Liver (tissue), 9 donors: ENCODE data around the gene RAB6B. TPM values are rescaled to one million over a fixed set of nuclear protein-coding genes. Genes with fewer than 3 reads are reported as not detected.

ENCODE experiments used
- DNase-seq: peaks from one replicate; pipeline ENCODE4 v3.0.0-alpha.2; 2017; ENCODE audit warnings: low spot score
- H3K27ac ChIP-seq, 2 donors: one replicate each; pipeline ENCODE4 v1.7.0; 2013; ENCODE audit warnings: inconsistent platforms in 2 of 2, low read length in 2 of 2, control low read depth in 1 of 2, low read depth in 1 of 2, mild to moderate bottlenecking in 1 of 2
- H3K27me3 ChIP-seq, 4 donors: one replicate each; pipeline versions ENCODE4 v1.6.1 to v1.7.0; 2013; ENCODE audit warnings: low read length in 3 of 4, inconsistent platforms in 1 of 4, mild to moderate bottlenecking in 1 of 4, moderate library complexity in 1 of 4; ENCODE audit not compliant: control insufficient read depth in 4 of 4, insufficient read depth in 4 of 4
- H3K36me3 ChIP-seq, 4 donors: one replicate each; pipeline versions ENCODE4 v1.6.1 to v1.7.0; 2013; ENCODE audit warnings: low read length in 3 of 4, mild to moderate bottlenecking in 3 of 4, low read depth in 1 of 4, moderate library complexity in 1 of 4; ENCODE audit not compliant: control insufficient read depth in 4 of 4, insufficient read depth in 3 of 4
- H3K4me1 ChIP-seq, 4 donors: one replicate each; pipeline versions ENCODE4 v1.6.1 to v1.7.0; 2013; ENCODE audit warnings: low read length in 3 of 4, mild to moderate bottlenecking in 3 of 4, moderate library complexity in 1 of 4; ENCODE audit not compliant: control insufficient read depth in 4 of 4, insufficient read depth in 4 of 4
- H3K4me3 ChIP-seq, 3 donors: one replicate each; pipeline versions ENCODE4 v1.6.1 to v1.7.0; 2013; ENCODE audit warnings: low read length in 3 of 3, control low read depth in 1 of 3, low read depth in 1 of 3, mild to moderate bottlenecking in 1 of 3
- H3K9ac ChIP-seq, 2 donors: one replicate each; pipeline ENCODE4 v1.7.0; 2013; ENCODE audit warnings: low read length in 2 of 2, mild to moderate bottlenecking in 2 of 2, moderate library complexity in 2 of 2, control low read depth in 1 of 2, low read depth in 1 of 2
- H3K9me3 ChIP-seq, 4 donors: one replicate each; pipeline versions ENCODE4 v1.6.1 to v1.7.0; 2013; ENCODE audit warnings: low read length in 3 of 4; ENCODE audit not compliant: control insufficient read depth in 4 of 4
- EGR1 ChIP-seq, 2 donors: IDR thresholded peaks; 2 replicates each; pipeline ENCODE4 v1.6.1; 2016 to 2018; ENCODE audit warnings: antibody characterized with exemption in 2 of 2, low read depth in 2 of 2
- FOXA1 ChIP-seq: IDR thresholded peaks from 2 replicates; pipeline ENCODE4 v1.6.1; 2016; ENCODE audit warnings: antibody characterized with exemption
- FOXA2 ChIP-seq: IDR thresholded peaks from 2 replicates; pipeline ENCODE4 v1.6.1; 2016; ENCODE audit warnings: antibody characterized with exemption
- GABPA ChIP-seq, 2 donors: IDR thresholded peaks in 1 of 2; conservative IDR thresholded peaks in 1 of 2; 2 replicates each; pipeline ENCODE4 v1.6.1; 2016; ENCODE audit warnings: antibody characterized with exemption in 2 of 2, mild to moderate bottlenecking in 1 of 2, moderate library complexity in 1 of 2
- HNF4A ChIP-seq, 2 donors: conservative IDR thresholded peaks; 2 replicates each; pipeline ENCODE4 v1.6.1; 2016; ENCODE audit warnings: antibody characterized with exemption in 2 of 2, mild to moderate bottlenecking in 2 of 2
- HNF4G ChIP-seq: IDR thresholded peaks from 2 replicates; pipeline ENCODE4 v1.6.1; 2016; ENCODE audit warnings: antibody characterized with exemption
- JUND ChIP-seq, 2 donors: IDR thresholded peaks; 2 replicates each; pipeline ENCODE4 v1.6.1; 2016; ENCODE audit warnings: antibody characterized with exemption in 2 of 2
- NR2F2 ChIP-seq: IDR thresholded peaks from 2 replicates; pipeline ENCODE4 v1.6.1; 2016; ENCODE audit warnings: antibody characterized with exemption
- RAD21 ChIP-seq, 2 donors: IDR thresholded peaks; 2 replicates each; pipeline ENCODE4 v1.6.1; 2016; ENCODE audit warnings: antibody characterized with exemption in 2 of 2, mild to moderate bottlenecking in 2 of 2
- RXRA ChIP-seq, 2 donors: IDR thresholded peaks; 2 replicates each; pipeline ENCODE4 v1.6.1; 2017 to 2018; ENCODE audit warnings: antibody characterized with exemption in 2 of 2, mild to moderate bottlenecking in 1 of 2
- SP1 ChIP-seq: IDR thresholded peaks from 2 replicates; pipeline ENCODE4 v1.6.1; 2018; ENCODE audit warnings: antibody characterized with exemption, mild to moderate bottlenecking
- TAF1 ChIP-seq: conservative IDR thresholded peaks from 2 replicates; pipeline ENCODE4 v1.6.1; 2016; ENCODE audit warnings: antibody characterized with exemption, mild to moderate bottlenecking
- YY1 ChIP-seq: IDR thresholded peaks from 2 replicates; pipeline ENCODE4 v1.6.1; 2016; ENCODE audit warnings: antibody characterized with exemption, mild to moderate bottlenecking
- WGBS: extraction: QIAGEN DNeasy Blood & Tissue Kit; methylation state at CpG from one replicate; pipeline ENCODE4 v1.1.7; 2013; 5-methylcytosine and 5-hydroxymethylcytosine counted together
- polyA plus RNA-seq, 2 donors: library from polyadenylated mRNA; stranded (reverse) in 1 of 2; unstranded in 1 of 2; fragments of 200-250 nt in 1 of 2; fragments of >200 nt in 1 of 2; fragmentation: Nextera tagmentation in 1 of 2; extraction: Ambion mirVana in 1 of 2; gene quantifications; one replicate each; pipeline versions ENCODE4 v1.2.1 to v1.2.3, GENCODE V29; 2013 to 2015
- total RNA-seq, 2 donors: library from RNA; depleted of rRNA; stranded (reverse); fragments of >200 nt; gene quantifications; one replicate each; pipeline ENCODE4 v1.2.3, GENCODE V29; 2014
- TF ChIP-seq, protein P1 (sequence below): fragments of 150-350 bp; IDR thresholded peaks from 2 replicates; pipeline ENCODE4 v1.5.1; 2017; ENCODE audit warnings: improper control_type of control experiment, low read depth, low read length; ENCODE audit not compliant: missing input control
- TF ChIP-seq, protein P2 (sequence below): IDR thresholded peaks from 2 replicates; pipeline ENCODE4 v1.6.1; 2016; ENCODE audit warnings: antibody characterized with exemption
- TF ChIP-seq, protein P3 (sequence below): IDR thresholded peaks from 2 replicates; pipeline ENCODE4 v1.6.1; 2016; ENCODE audit warnings: antibody characterized with exemption
- TF ChIP-seq, protein P4 (sequence below): IDR thresholded peaks from 2 replicates; pipeline ENCODE4 v1.6.1; 2016; ENCODE audit warnings: antibody characterized with exemption, mild to moderate bottlenecking
- TF ChIP-seq, protein P5 (sequence below): IDR thresholded peaks from 2 replicates; pipeline ENCODE4 v1.6.1; 2016; ENCODE audit warnings: antibody characterized with exemption
- donor health status: healthy.
- donor health status: healthy.
- donor health status: healthy.
- donor health status: healthy.
- donor health status: healthy.

RAB6B gene
- total and polyA plus RNA-seq, 4 donors: 0.08 to 2.8 (median 0.28) TPM

DNA sequence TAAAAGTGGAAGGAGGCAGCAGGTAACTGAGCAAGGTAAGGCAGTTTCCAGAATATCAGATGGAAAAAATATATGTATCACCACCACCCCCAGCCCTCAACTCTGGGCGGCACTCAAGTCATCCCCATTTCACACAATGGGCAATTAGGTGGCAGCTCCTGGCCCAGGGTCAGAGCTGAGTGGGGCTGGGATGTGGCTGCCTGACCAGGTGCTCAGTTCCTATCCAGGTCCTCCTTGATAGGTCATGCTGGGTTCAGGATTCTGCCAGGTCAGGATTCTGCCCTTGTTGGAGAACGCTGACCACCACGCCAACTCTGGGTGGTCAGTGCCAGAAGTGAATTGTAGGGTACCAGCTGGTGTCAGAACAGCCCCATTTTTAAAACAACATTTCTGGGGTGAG, 29.5 kb downstream of the RAB6B start (continued):
- TF ChIP-seq, protein P1, sequence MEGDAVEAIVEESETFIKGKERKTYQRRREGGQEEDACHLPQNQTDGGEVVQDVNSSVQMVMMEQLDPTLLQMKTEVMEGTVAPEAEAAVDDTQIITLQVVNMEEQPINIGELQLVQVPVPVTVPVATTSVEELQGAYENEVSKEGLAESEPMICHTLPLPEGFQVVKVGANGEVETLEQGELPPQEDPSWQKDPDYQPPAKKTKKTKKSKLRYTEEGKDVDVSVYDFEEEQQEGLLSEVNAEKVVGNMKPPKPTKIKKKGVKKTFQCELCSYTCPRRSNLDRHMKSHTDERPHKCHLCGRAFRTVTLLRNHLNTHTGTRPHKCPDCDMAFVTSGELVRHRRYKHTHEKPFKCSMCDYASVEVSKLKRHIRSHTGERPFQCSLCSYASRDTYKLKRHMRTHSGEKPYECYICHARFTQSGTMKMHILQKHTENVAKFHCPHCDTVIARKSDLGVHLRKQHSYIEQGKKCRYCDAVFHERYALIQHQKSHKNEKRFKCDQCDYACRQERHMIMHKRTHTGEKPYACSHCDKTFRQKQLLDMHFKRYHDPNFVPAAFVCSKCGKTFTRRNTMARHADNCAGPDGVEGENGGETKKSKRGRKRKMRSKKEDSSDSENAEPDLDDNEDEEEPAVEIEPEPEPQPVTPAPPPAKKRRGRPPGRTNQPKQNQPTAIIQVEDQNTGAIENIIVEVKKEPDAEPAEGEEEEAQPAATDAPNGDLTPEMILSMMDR: no peak
- TF ChIP-seq, protein P2, sequence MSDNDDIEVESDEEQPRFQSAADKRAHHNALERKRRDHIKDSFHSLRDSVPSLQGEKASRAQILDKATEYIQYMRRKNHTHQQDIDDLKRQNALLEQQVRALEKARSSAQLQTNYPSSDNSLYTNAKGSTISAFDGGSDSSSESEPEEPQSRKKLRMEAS: no peak
- TF ChIP-seq FOXA1 (no peak), GABPA (IDR thresholded peaks at IDR 0.05 in 1 of 2, conservative IDR thresholded peaks at IDR 0.05 in 1 of 2) (no peak), NR2F2 (no peak), FOXA2 (no peak)

DNA sequence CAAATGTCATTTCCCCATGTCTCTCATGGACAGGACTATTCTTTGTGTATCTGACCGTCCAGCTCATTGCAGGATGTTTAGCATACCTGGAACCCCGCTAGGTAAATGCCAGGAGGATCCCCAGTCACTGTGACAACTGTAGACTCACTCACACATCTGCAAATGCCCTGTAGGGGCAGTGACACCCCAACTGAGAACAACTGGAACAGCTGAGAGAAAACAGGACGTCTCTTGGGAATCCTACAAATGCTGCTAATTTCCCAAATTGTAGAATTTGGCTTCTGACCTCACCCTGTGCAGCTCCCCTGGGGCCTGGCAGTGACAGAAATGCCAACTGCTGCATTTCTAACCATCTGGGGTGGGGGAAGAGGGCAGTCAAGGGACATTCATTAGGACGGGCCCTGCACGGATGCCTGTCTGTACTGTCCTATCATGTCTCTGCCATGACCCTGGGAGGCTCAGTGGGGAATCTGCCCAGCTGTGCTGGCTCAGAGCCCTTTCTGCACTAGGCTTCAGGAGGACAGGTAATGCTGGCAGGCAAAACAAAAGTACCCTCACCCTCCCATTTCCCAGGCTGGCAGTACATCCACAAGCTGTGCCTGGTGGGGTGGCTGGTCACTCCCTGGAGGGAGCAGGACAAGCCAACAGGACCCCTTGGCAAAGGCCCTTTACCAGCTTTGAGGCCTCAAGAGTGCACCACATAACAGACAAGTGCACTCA, 30.4 kb downstream of the RAB6B start:
- H3K36me3 ChIP-seq: no peaks in the 10 kb centered on the region
- TF ChIP-seq, protein P3, sequence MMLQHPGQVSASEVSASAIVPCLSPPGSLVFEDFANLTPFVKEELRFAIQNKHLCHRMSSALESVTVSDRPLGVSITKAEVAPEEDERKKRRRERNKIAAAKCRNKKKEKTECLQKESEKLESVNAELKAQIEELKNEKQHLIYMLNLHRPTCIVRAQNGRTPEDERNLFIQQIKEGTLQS: no peak
- TF ChIP-seq, protein P2: no peak
- TF ChIP-seq YY1 (no peak), RAD21 (IDR thresholded peaks at IDR 0.05) (no peak), FOXA1 (no peak), JUND (IDR thresholded peaks at IDR 0.05) (no peak), HNF4G (no peak), EGR1 (IDR thresholded peaks at IDR 0.05; ENCODE audit: low read depth in 2 of 2) (no peak), HNF4A (conservative IDR thresholded peaks at IDR 0.05) (no peak), GABPA (IDR thresholded peaks at IDR 0.05 in 1 of 2, conservative IDR thresholded peaks at IDR 0.05 in 1 of 2) (no peak), NR2F2 (no peak), RXRA (IDR thresholded peaks at IDR 0.05) (no peak), FOXA2 (no peak), SP1 (no peak), TAF1 (no peak)
- TF ChIP-seq, protein P4, sequence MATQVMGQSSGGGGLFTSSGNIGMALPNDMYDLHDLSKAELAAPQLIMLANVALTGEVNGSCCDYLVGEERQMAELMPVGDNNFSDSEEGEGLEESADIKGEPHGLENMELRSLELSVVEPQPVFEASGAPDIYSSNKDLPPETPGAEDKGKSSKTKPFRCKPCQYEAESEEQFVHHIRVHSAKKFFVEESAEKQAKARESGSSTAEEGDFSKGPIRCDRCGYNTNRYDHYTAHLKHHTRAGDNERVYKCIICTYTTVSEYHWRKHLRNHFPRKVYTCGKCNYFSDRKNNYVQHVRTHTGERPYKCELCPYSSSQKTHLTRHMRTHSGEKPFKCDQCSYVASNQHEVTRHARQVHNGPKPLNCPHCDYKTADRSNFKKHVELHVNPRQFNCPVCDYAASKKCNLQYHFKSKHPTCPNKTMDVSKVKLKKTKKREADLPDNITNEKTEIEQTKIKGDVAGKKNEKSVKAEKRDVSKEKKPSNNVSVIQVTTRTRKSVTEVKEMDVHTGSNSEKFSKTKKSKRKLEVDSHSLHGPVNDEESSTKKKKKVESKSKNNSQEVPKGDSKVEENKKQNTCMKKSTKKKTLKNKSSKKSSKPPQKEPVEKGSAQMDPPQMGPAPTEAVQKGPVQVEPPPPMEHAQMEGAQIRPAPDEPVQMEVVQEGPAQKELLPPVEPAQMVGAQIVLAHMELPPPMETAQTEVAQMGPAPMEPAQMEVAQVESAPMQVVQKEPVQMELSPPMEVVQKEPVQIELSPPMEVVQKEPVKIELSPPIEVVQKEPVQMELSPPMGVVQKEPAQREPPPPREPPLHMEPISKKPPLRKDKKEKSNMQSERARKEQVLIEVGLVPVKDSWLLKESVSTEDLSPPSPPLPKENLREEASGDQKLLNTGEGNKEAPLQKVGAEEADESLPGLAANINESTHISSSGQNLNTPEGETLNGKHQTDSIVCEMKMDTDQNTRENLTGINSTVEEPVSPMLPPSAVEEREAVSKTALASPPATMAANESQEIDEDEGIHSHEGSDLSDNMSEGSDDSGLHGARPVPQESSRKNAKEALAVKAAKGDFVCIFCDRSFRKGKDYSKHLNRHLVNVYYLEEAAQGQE: no peak
- TF ChIP-seq, protein P5, sequence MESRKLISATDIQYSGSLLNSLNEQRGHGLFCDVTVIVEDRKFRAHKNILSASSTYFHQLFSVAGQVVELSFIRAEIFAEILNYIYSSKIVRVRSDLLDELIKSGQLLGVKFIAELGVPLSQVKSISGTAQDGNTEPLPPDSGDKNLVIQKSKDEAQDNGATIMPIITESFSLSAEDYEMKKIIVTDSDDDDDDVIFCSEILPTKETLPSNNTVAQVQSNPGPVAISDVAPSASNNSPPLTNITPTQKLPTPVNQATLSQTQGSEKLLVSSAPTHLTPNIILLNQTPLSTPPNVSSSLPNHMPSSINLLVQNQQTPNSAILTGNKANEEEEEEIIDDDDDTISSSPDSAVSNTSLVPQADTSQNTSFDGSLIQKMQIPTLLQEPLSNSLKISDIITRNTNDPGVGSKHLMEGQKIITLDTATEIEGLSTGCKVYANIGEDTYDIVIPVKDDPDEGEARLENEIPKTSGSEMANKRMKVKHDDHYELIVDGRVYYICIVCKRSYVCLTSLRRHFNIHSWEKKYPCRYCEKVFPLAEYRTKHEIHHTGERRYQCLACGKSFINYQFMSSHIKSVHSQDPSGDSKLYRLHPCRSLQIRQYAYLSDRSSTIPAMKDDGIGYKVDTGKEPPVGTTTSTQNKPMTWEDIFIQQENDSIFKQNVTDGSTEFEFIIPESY: no peak
- TF ChIP-seq, protein P1: no peak
- no peak overlapping the region for H3K27ac ChIP-seq
- H3K9me3 ChIP-seq: no peaks in the 10 kb centered on the region
- no peak overlapping the region for H3K9ac ChIP-seq
- DNase-seq: no peak
- WGBS: 86% methylated on average over 5 of the region's 5 CpGs
- H3K4me1 ChIP-seq: no peaks in the 10 kb centered on the region
- no peak overlapping the region for H3K4me3 ChIP-seq
- H3K27me3 ChIP-seq: no peaks in the 10 kb centered on the region
